GM12878 (cell line): ENCODE data around the gene HOXD3. TPM values are rescaled to one million over a fixed set of nuclear protein-coding genes. Genes with fewer than 3 reads are reported as not detected.

Experiments
- ATAC-seq: fragments of 200-7000 bp; cut with Tn5 transposase; 3 replicates; pipeline ENCODE4 v1.9.1; 2020; ENCODE audit warnings: mild to moderate bottlenecking, moderate library complexity
- BruUV-seq: library from RNA; stranded (reverse); fragments of 400-500 nt; replicated peaks from 2 replicates; lab custom pipeline; 2021; lab: Mats Ljungman, UMichigan
- CTCF ChIA-PET: fragments of 300-600 bp; sonication (Branson Sonifier 250); formaldehyde crosslinking; extraction: SDS; loops from one replicate; lab custom pipeline; 2021; ENCODE audit warnings: inconsistent platforms; lab: Yijun Ruan, JAX
- POLR2A ChIA-PET: fragments of 350-600 bp; formaldehyde crosslinking; extraction: SDS; loops from one replicate; lab custom pipeline; 2021; ENCODE audit warnings: inconsistent platforms; lab: Charles Lee
- RAD21 ChIA-PET: fragments of 300-600 bp; sonication (Branson Sonifier 250); formaldehyde crosslinking; loops from one replicate; lab custom pipeline; 2023; ENCODE audit warnings: antibody characterized with exemption; ENCODE audit not compliant: unreplicated experiment; lab: Charles Lee
- SMC1A ChIA-PET: fragments of 300-600 bp; sonication (Branson Sonifier 250); formaldehyde crosslinking; loops from one replicate; lab custom pipeline; 2023; ENCODE audit not compliant: unreplicated experiment, uncharacterized antibody; lab: Charles Lee
- DNase-seq: peaks from one replicate; pipeline ENCODE4 v3.0.0-alpha.2; 2011; ENCODE audit warnings: low read depth, low spot score
- FAIRE-seq: peaks from 3 replicates; lab custom pipeline; 2011; peaks lifted over from hg19 to GRCh38; lab: Jason Lieb, UNC
- H2AFZ ChIP-seq: 2 replicates; pipeline ENCODE4 v1.6.0; 2011; ENCODE audit warnings: low read depth, low read length, control low read depth; ENCODE audit not compliant: control insufficient read depth
- H3K27ac ChIP-seq: 2 replicates; pipeline ENCODE4 v1.5.1; 2011; ENCODE audit warnings: control low read depth; ENCODE audit not compliant: control insufficient read depth, insufficient read depth
- H3K27me3 ChIP-seq, 2 experiments: replicated peaks in 1 of 2; 2 replicates each; pipeline versions ENCODE4 v1.6.0 to v1.6.1; 2011; ENCODE audit warnings: low read length in 1 of 2; ENCODE audit not compliant: control insufficient read depth in 2 of 2, insufficient read depth in 2 of 2
- H3K36me3 ChIP-seq, 2 experiments: 2 replicates each; pipeline ENCODE4 v1.5.1; 2011; ENCODE audit warnings: low read length in 1 of 2; ENCODE audit not compliant: control insufficient read depth in 2 of 2, insufficient read depth in 2 of 2
- H3K4me1 ChIP-seq: 2 replicates; pipeline ENCODE4 v1.6.1; 2011; ENCODE audit warnings: mild to moderate bottlenecking, low read length, moderate library complexity, mixed read lengths; ENCODE audit not compliant: control insufficient read depth, insufficient read depth
- H3K4me2 ChIP-seq: 2 replicates; pipeline ENCODE4 v1.6.0; 2011; ENCODE audit warnings: control low read depth; ENCODE audit not compliant: control insufficient read depth, insufficient read depth
- H3K4me3 ChIP-seq: fragments of 200-600 bp; sonication (generic); 2 replicates; pipeline ENCODE4 v1.5.1; 2016
- H3K79me2 ChIP-seq: 2 replicates; pipeline ENCODE4 v1.6.0; 2011; ENCODE audit warnings: low read length; ENCODE audit not compliant: control insufficient read depth, insufficient read depth
- H3K9ac ChIP-seq: 2 replicates; pipeline ENCODE4 v1.8.0; 2011; ENCODE audit warnings: low read length, control low read depth, mixed read lengths; ENCODE audit not compliant: control insufficient read depth, insufficient read depth
- H3K9me3 ChIP-seq: replicated peaks from 3 replicates; pipeline ENCODE4 v1.5.1; 2011; ENCODE audit warnings: mild to moderate bottlenecking, low read length; ENCODE audit not compliant: control insufficient read depth, insufficient read depth
- H4K20me1 ChIP-seq: 2 replicates; pipeline ENCODE4 v1.6.0; 2011; ENCODE audit not compliant: control insufficient read depth, insufficient read depth
- NFXL1 ChIP-seq: fragments of 450-650 bp; IDR thresholded peaks from 2 replicates; pipeline ENCODE4 v1.6.1; 2017; ENCODE audit warnings: antibody characterized with exemption, mild to moderate bottlenecking, borderline replicate concordance
- SUZ12 ChIP-seq: fragments of 200-600 bp; sonication (generic); IDR thresholded peaks from one replicate; pipeline ENCODE4 v1.6.1; 2018; ENCODE audit warnings: antibody characterized with exemption, mild to moderate bottlenecking; ENCODE audit not compliant: unreplicated experiment
- WGBS: methylation state at CpG from one replicate; pipeline ENCODE4 v1.1.6; 2016; ENCODE audit warnings: low lambda C conversion rate; ENCODE audit not compliant: insufficient replicate concordance, insufficient coverage; ENCODE audit errors: missing lambda C conversion rate; 5-methylcytosine and 5-hydroxymethylcytosine counted together
- in situ Hi-C: fragments of 300-500 bp; cut with MboI; formaldehyde crosslinking; loops from 9 replicates; pipeline ENCODE4 v1.14.3; 2018; ENCODE audit warnings: mixed read lengths
- intact Hi-C: fragments of 100-400 bp; cut with micrococcal nuclease; formaldehyde crosslinking; loops from one replicate; pipeline ENCODE4 v1.14.2; 2022; ENCODE audit not compliant: unreplicated experiment
- polyA plus RNA-seq, 11 experiments: library from polyadenylated mRNA; depleted of rRNA in 4 of 11; unstranded in 6 of 11; stranded (reverse) in 5 of 11; fragments of >200 nt; fragmentation: Nextera tagmentation in 4 of 11; fragmentation: Illumina TruSeq in 1 of 11; extraction: Ambion mirVana in 4 of 11; extraction: Trizol in 1 of 11; gene quantifications; 1 replicate in 1 of 11; 2 replicates in 10 of 11; pipeline versions ENCODE4 v1.2.1 to v1.2.3, GENCODE V29; 2011 to 2016; ENCODE audit warnings: inconsistent platforms in 2 of 11, missing spikeins in 2 of 11, low read depth in 1 of 11
- total RNA-seq, 4 experiments: library from RNA; depleted of rRNA in 3 of 4; stranded (reverse); fragments of >200 nt in 3 of 4; fragmentation: Illumina TruSeq in 1 of 4; extraction: Trizol in 1 of 4; gene quantifications; 2 replicates each; pipeline versions ENCODE4 v1.2.1 to v1.2.3, GENCODE V29; 2013 to 2021

Gene HOXD3
- total and polyA plus RNA-seq, 10 of the 15 experiments (the other 5 are each of a cell fraction or from before 2014, with no cell fraction given) = not detected

DNA sequence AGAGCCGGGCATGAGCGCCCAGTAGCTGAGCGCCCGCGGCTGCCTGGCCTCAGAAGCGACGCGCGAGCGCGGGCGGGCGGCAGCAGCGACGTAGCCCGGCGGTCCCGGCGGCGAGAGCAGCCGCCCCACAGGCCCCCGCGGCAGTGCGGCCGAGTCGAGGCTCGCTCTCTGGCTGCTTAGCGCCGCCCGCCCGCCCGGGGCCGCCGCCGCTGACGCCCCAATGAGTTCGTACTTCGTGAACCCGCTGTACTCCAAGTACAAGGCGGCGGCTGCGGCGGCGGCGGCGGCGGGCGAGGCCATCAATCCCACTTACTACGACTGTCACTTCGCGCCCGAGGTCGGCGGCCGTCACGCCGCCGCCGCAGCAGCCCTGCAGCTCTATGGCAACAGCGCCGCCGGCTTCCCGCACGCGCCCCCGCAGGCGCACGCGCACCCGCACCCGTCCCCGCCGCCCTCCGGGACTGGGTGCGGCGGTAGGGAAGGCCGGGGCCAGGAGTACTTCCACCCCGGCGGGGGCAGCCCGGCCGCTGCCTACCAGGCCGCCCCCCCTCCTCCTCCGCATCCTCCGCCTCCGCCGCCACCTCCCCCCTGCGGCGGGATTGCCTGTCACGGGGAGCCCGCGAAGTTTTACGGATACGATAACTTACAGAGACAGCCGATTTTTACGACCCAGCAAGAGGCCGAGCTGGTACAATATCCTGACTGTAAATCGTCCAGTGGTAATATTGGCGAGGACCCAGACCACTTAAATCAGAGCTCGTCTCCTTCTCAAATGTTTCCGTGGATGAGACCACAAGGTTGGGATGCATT is 26.8 kb upstream of the HOXD3 start:
- peaks cover 1% of the 10 kb centered on the region; the same call in 2 of the 3 replicates for H3K9me3 ChIP-seq
- DNase-seq (no peak), ATAC-seq (no peak), FAIRE-seq (no peak)
- ChIA-PET SMC1A (interaction anchor here (1.1 to 2.0 kb wide), 3 partner anchors 10 to 1018 kb away, joined by 5 to 9 read pairs (median 7); no protein-coding TSS in a partner anchor), RAD21 (interaction anchor here (2.4 kb wide), 1 partner anchor 1019 kb away, joined by 7 read pairs; no protein-coding TSS in a partner anchor), CTCF (interaction anchor here (0.6 to 3.4 kb wide), 6 partner anchors 19 to 1017 kb away, joined by 5 to 36 read pairs (median 8); no protein-coding TSS in a partner anchor), POLR2A (interaction anchor here (0.5 kb wide), 1 partner anchor 1163 kb away, joined by 5 read pairs; no protein-coding TSS in a partner anchor)
- H3K27ac ChIP-seq = no peak overlapping the region
- H3K27me3 ChIP-seq = peaks cover 10 to 32% of the 10 kb centered on the region in 2 experiments
- no peak overlapping the region for H3K4me2 ChIP-seq
- in situ Hi-C loops (loop anchor here (25.0 kb wide), 1 partner anchor 1207 kb away; no protein-coding TSS in a partner anchor), intact Hi-C loops (no loop called here)
- 74% methylated on average over 65 of the region's 100 CpGs for WGBS
- no peaks in the 10 kb centered on the region for H3K36me3 ChIP-seq
- H4K20me1 ChIP-seq = no peaks in the 10 kb centered on the region
- H3K9ac ChIP-seq = no peak overlapping the region
- no peaks in the 10 kb centered on the region for H3K4me1 ChIP-seq
- no peak overlapping the region for H2AFZ ChIP-seq
- BruUV-seq = no TSS peak
- TF ChIP-seq NFXL1 (no peak), SUZ12 (peak; percentile 72)
- no peaks in the 10 kb centered on the region for H3K79me2 ChIP-seq
- no peak overlapping the region for H3K4me3 ChIP-seq
